GM12864 (cell line): ENCODE data around the gene SUCLG2.

ENCODE experiments used
- DNase-seq: peaks from one replicate; pipeline ENCODE4 v3.0.0-alpha.2; 2011; ENCODE audit warnings: low read depth
- H3K4me3 ChIP-seq: 2 replicates; pipeline ENCODE4 v1.5.1; 2011; ENCODE audit warnings: mild to moderate bottlenecking, low read depth, low read length, control low read depth
- TF ChIP-seq, protein P1 (sequence below): IDR thresholded peaks from 2 replicates; pipeline ENCODE4 v1.5.1; 2011; ENCODE audit warnings: low read depth, mild to moderate bottlenecking, moderate library complexity, low read length, control low read depth, inconsistent platforms; ENCODE audit errors: missing control alignments

Gene SUCLG2

DNA sequence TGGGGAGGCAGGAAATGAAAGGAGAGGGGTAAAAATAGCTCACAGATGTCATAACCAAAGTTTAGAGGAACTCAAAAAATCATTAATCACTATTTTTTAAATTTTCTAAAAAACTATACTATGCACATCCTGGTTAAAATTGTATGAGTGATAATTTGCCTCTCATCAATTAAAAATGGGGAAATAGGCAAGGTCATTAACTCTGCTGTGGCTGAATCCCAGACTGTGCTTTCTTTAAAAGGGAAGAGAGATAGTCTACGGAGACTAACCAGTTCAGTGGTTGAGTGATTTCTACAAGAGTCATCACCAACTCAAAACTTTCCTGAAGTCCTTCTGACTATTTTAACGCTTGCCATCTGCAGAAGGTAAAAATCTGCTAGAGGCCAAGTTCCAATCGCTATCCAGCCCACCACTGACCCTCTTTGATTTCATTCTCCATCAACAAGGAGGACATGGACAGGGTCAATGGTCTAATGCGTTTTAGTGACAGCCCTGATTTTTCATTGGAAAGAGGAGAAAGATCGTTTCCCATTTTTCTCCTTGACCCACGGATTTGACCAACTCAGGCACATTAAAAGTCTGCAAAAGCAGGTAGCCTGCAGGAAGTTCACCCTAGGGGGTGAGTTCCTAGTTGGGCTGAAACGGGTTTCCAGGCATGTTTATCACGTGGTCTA lies 850 bp downstream of the SUCLG2 start:
- peak; percentile 24 for DNase-seq
- TF ChIP-seq, protein P1, sequence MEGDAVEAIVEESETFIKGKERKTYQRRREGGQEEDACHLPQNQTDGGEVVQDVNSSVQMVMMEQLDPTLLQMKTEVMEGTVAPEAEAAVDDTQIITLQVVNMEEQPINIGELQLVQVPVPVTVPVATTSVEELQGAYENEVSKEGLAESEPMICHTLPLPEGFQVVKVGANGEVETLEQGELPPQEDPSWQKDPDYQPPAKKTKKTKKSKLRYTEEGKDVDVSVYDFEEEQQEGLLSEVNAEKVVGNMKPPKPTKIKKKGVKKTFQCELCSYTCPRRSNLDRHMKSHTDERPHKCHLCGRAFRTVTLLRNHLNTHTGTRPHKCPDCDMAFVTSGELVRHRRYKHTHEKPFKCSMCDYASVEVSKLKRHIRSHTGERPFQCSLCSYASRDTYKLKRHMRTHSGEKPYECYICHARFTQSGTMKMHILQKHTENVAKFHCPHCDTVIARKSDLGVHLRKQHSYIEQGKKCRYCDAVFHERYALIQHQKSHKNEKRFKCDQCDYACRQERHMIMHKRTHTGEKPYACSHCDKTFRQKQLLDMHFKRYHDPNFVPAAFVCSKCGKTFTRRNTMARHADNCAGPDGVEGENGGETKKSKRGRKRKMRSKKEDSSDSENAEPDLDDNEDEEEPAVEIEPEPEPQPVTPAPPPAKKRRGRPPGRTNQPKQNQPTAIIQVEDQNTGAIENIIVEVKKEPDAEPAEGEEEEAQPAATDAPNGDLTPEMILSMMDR, result no peak
- peak overlapping the region; percentile 95 for H3K4me3 ChIP-seq

DNA sequence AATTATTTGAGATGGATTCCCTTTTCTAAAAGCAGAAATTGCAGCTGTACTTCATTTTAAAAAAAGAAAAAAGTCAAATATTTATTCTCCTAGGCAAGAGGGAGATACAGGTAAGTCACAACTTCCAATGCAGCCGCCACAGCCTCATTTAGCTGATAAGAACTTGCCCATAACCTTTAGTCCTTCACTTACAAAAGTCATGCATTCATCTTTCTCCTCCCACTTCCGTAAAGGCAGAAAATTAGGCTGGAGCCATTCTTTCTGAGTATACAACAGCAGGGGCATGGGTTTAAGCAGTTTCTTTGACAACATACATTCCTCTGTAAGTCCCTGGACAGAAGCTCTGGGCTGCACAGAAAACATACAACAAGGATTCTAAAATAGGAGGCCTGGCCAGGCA lies 4.3 kb downstream of the SUCLG2 start:
- no peak overlapping the region for H3K4me3 ChIP-seq

DNA sequence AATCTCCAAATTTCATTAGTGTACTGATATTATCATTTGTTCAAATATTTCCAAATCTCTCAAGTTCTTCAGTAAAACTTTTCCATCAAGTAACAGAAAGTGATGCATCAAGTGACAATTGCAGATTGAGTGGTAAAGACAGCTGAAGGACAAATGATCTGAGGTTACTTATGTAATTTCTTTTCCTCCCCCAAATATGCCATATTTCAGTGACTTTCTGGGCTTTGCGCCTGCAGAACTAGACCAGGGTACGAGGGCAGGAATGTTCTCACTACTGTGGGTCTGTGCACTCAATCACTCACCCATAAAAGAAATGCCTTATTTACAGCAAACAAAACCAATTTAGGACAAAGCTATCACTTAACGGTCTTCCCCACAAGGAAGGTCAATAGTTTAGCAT lies 4.7 kb downstream of the SUCLG2 start:
- DNase-seq, result no peak
- H3K4me3 ChIP-seq, result no peak overlapping the region
- TF ChIP-seq, protein P1, result no peak

More for the DNA sequence above, 4.3 kb downstream of the SUCLG2 start:
- DNase-seq, result no peak
- TF ChIP-seq, protein P1, result no peak

DNA sequence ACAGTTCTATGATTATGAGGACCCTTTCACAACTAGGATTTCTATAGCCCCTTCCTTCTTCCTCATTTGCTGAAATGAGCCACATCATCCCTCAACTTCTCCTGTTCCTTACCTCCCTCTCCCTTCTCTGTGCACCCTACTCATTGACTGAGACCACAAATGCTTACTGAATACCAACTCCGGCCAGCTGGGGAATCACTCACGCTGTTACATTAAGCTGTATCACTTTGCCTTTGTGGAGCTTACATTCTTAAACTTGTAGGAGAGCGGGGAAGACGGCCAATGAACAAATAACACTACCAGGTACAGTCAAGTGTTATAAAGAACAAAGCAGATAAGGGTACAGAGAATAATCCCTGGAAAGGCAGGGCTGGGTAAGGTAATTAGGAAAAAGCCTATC lies 5.7 kb downstream of the SUCLG2 start:
- no peak overlapping the region for H3K4me3 ChIP-seq
- TF ChIP-seq, protein P1, result no peak
- DNase-seq, result no peak

DNA sequence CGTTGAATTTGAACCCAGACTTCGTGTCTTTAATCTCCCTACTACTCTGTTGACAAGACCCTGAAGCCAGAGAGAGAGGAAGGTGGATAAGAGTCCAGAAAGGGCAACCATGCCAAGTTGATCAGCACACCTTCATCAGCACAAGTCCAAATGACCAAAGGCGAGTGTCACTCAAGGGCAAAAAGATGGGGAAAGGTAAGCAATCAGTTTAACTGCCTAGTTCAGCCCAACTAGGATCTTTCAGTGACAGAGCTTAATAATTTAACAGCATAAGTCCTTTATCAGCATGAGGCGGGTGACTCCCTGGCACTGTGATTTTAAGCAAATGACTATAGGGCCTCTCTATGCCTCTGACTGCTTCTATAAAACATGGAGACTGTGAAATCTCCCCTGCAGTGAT lies 6.2 kb downstream of the SUCLG2 start:
- TF ChIP-seq, protein P1, result no peak
- DNase-seq, result no peak
- H3K4me3 ChIP-seq, result no peak overlapping the region

DNA sequence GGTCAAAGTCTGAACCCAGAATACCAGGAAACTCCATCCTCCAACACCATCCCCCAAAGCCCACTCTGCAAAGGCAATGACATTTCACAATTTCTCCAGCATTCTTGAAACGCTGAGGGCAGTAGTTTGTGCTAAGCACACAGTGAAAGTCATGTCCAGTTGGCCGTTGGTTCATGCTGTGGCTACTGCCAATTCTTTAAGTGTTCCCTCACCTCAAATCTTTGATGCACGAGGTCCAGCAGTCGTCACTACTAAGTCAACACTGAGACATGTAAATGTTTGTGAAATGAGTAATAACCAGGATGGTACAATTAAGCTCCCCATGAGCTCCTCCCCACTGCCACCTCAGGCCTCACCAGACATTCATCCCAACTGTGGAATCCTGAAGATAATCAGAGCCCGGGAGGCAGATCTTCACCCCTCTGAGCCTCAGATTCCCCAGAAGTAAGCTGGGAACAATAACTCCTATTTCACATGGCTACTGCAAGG lies 7.0 kb downstream of the SUCLG2 start:
- no peak for DNase-seq
- no peak overlapping the region for H3K4me3 ChIP-seq
- TF ChIP-seq, protein P1, result no peak
